Keratinocyte (primary cell): ENCODE data around the gene VILL.

Source experiments
- EZH2 ChIP-seq: IDR thresholded peaks from one replicate; pipeline ENCODE4 v1.6.1; 2012; ENCODE audit warnings: inconsistent platforms, mild to moderate bottlenecking, low read length, moderate library complexity
- TF ChIP-seq, protein P1 (sequence below), 3 experiments: IDR thresholded peaks in 1 of 3; conservative IDR thresholded peaks in 1 of 3; optimal IDR thresholded peaks in 1 of 3; 2 replicates in 2 of 3; 3 replicates in 1 of 3; pipeline versions ENCODE3 to v1.5.1; 2011; ENCODE audit warnings: low read length in 3 of 3, mild to moderate bottlenecking in 3 of 3, moderate library complexity in 2 of 3, control low read depth in 1 of 3, inconsistent platforms in 1 of 3; ENCODE audit not compliant: insufficient read depth in 2 of 3; ENCODE audit errors: extremely low read depth in 1 of 3

- TF ChIP-seq, protein P1, sequence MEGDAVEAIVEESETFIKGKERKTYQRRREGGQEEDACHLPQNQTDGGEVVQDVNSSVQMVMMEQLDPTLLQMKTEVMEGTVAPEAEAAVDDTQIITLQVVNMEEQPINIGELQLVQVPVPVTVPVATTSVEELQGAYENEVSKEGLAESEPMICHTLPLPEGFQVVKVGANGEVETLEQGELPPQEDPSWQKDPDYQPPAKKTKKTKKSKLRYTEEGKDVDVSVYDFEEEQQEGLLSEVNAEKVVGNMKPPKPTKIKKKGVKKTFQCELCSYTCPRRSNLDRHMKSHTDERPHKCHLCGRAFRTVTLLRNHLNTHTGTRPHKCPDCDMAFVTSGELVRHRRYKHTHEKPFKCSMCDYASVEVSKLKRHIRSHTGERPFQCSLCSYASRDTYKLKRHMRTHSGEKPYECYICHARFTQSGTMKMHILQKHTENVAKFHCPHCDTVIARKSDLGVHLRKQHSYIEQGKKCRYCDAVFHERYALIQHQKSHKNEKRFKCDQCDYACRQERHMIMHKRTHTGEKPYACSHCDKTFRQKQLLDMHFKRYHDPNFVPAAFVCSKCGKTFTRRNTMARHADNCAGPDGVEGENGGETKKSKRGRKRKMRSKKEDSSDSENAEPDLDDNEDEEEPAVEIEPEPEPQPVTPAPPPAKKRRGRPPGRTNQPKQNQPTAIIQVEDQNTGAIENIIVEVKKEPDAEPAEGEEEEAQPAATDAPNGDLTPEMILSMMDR (optimal IDR thresholded peaks at IDR 0.05 in 1 of 3, IDR thresholded peaks at IDR 0.05 in 1 of 3, conservative IDR thresholded peaks at IDR 0.05 in 1 of 3; ENCODE audit: extremely low read depth in 1 of 3, insufficient read depth in 2 of 3, low read length in 3 of 3), result no peak
- no peak for TF ChIP-seq EZH2
Observed at GRCh38 chr3:38003817-38004414, 13.3 kb downstream of the VILL start.
